Skin epidermis (tissue), 12 donors: ENCODE results near the gene POLR2H.
A peak's percentile ranks its signal among the peaks of the same experiment; 100 is the strongest.

Experiments used
- H3K27ac ChIP-seq, 21 experiments: fragments of 200-600 bp; sonication (generic) in 11 of 21; one replicate each; pipeline ENCODE4 v1.5.0; 2020; ENCODE audit warnings: mild to moderate bottlenecking in 3 of 21, inconsistent platforms in 2 of 21, moderate library complexity in 2 of 21
- H3K4me3 ChIP-seq, 7 experiments: fragments of 200-600 bp; sonication (generic) in 2 of 7; one replicate each; pipeline ENCODE4 v1.5.0; 2020; ENCODE audit warnings: inconsistent platforms in 2 of 7, mild to moderate bottlenecking in 2 of 7, moderate library complexity in 1 of 7

Gene POLR2H

DNA sequence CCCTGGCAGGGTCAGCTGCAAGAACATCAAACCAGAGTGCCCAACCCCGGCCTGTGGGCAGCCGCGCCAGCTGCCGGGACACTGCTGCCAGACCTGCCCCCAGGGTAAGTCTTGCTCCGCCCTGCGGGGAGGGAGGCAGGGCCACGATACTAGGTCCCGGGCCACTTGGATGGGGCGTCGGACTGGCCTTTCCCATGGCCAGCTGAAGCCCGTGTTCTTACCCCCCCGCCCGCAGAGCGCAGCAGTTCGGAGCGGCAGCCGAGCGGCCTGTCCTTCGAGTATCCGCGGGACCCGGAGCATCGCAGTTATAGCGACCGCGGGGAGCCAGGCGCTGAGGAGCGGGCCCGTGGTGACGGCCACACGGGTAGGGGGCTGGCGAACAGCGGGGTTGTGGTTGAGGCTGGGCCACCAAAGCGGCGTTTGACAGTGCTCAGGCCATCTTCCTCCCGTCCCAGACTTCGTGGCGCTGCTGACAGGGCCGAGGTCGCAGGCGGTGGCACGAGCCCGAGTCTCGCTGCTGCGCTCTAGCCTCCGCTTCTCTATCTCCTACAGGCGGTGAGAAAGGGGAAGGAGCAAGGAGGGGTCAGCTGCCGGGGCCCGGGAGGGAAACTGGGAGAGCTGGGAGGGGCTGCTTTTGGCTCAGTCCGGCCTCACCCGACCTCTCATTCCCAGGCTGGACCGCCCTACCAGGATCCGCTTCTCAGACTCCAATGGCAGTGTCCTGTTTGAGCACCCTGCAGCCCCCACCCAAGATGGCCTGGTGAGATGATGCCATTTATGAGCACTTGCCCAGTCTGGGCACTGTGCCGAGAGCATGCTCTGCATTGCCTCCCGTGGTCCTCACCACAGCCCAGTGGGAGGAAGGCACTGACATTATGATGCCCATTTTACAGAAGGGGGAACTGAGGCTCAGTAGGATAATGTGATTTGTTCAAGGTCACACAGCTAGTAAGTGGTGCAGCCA is 20.0 kb downstream of the POLR2H start:
- H3K27ac ChIP-seq, result peak overlapping the region in 5 of 21 experiments; percentile 10 to 45 (median 22)
- peak overlapping the region; percentile 25 to 49 (median 41) for H3K4me3 ChIP-seq

- no peak overlapping the region for H3K27ac ChIP-seq
- no peak overlapping the region for H3K4me3 ChIP-seq
These were observed 21.0 kb downstream of the POLR2H start for GRCh38 chr3:184382326-184383032.

DNA sequence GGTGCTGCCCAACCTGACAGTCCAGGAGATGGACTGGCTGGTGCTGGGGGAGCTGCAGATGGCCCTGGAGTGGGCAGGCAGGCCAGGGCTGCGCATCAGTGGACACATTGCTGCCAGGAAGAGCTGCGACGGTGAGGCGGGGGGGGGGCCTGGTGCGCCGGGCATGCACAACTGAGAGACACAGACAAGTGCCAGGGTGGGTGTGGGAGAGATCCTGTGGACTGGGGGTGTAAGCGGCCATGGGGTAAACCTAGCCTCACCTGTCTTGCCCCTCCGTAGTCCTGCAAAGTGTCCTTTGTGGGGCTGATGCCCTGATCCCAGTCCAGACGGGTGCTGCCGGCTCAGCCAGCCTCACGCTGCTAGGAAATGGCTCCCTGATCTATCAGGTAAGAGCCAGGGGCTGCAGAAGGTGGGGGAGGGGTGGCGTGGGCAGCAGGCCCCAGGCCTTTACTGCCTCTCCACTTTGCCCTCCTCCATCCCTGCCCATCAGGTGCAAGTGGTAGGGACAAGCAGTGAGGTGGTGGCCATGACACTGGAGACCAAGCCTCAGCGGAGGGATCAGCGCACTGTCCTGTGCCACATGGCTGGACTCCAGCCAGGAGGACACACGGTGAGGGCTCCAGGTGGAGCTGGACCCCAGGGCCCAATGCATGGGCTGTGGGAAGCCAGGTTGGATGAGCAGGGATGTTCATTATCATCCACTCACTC is 21.7 kb downstream of the POLR2H start:
- H3K27ac ChIP-seq, result no peak overlapping the region
- H3K4me3 ChIP-seq, result no peak overlapping the region

DNA sequence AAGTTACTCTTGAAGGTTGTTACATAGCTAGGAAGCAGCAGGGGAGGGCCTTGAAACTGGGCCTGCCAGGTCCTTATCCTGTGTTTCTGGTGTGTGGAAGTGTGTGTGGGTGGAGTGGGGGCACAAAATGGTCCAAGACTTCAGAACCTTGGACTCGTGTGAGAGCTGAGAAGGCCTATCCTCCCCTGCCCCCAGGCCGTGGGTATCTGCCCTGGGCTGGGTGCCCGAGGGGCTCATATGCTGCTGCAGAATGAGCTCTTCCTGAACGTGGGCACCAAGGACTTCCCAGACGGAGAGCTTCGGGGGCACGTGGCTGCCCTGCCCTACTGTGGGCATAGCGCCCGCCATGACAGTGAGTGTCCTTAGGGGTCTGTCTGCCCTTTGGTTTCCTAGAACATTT is 22.8 kb downstream of the POLR2H start:
- Histone ChIP-seq H3K27ac (no peak overlapping the region), H3K4me3 (no peak overlapping the region)

DNA sequence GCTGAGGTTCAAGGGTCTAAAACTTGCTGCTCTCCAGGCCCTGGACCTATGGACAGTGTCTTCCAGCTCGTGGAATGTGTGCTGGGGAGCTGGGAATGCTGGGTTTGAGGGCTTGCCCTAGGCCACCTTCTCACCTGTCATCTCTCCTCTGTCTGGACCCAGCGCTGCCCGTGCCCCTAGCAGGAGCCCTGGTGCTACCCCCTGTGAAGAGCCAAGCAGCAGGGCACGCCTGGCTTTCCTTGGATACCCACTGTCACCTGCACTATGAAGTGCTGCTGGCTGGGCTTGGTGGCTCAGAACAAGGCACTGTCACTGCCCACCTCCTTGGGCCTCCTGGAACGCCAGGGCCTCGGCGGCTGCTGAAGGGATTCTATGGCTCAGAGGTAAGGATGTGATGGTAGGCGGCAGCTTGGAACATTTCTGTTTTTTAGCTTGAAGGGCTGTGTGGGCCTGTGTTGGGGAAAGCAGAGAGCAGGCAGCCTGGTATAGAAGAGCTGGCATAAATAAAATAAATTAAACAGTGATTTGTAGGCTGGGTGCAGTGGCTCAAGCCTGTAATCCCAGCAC is 23.4 kb downstream of the POLR2H start:
- Histone ChIP-seq H3K27ac (no peak overlapping the region), H3K4me3 (no peak overlapping the region)

- H3K4me3 ChIP-seq, result no peak overlapping the region
- H3K27ac ChIP-seq, result no peak overlapping the region
These were observed 24.7 kb downstream of the POLR2H start for GRCh38 chr3:184386047-184386806.

- no peak overlapping the region for H3K4me3 ChIP-seq
- no peak overlapping the region for H3K27ac ChIP-seq
These were observed 25.7 kb downstream of the POLR2H start for GRCh38 chr3:184387174-184387714.

GRCh38 chr3:184388164-184388935 is 26.8 kb downstream of the POLR2H start:
- Histone ChIP-seq H3K4me3 (no peak overlapping the region), H3K27ac (no peak overlapping the region)

GRCh38 chr3:184388936-184389230 is 27.4 kb downstream of the POLR2H start:
- Histone ChIP-seq H3K27ac (no peak overlapping the region), H3K4me3 (no peak overlapping the region)

- Histone ChIP-seq H3K27ac (no peak overlapping the region), H3K4me3 (no peak overlapping the region)
These were observed 27.9 kb downstream of the POLR2H start for GRCh38 chr3:184389384-184389783.

- no peak overlapping the region for H3K27ac ChIP-seq
- H3K4me3 ChIP-seq, result no peak overlapping the region
These were observed 28.5 kb downstream of the POLR2H start for GRCh38 chr3:184389935-184390528.

DNA sequence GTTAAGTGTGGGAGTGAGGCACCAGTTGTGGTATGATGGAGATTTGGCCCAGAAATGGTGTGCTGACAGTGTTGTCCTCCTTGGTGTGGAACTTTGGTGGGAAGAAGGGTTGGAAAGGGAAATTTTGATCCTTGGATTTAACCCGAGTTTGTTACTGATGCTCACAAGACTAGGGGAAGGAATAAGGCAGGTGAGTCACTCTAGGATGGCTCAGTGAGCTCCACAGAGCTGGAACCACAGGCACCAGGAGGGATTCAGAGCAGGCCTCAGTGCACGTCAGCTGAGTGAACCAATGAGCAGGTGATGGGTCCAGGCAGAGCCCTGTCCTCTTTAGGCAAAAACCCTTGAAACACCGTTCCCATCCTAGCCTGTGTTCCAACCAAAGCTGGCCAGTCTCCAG is 29.8 kb downstream of the POLR2H start:
- H3K27ac ChIP-seq, result no peak overlapping the region
- H3K4me3 ChIP-seq, result no peak overlapping the region

GRCh38 chr3:184395320-184395660 is 33.8 kb downstream of the POLR2H start:
- Histone ChIP-seq H3K27ac (no peak overlapping the region), H3K4me3 (no peak overlapping the region)

DNA sequence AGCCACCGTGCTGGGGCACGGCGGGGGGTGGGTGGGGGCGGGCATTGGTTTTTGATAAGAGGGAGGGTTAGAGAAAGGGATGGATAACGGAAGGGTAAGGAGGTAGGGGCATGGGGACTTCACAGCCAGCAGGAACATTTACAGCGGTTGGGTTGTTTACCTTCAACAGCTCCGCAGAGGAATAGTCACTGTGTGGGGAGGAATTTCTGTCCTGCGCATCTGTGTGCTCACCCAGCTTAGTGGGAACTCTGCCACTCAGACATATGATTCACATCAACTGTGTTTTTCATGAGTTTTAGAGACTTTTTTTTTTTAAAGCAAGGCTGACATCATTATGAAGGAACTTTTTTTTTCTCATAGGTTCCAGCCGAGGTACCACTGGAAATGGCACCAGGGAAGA is 37.9 kb downstream of the POLR2H start:
- no peak overlapping the region for H3K4me3 ChIP-seq
- H3K27ac ChIP-seq, result peak overlapping the region in 3 of 21 experiments; percentile 16 to 52 (median 35)

GRCh38 chr3:184405075-184406030 is 43.8 kb downstream of the POLR2H start:
- Histone ChIP-seq H3K4me3 (no peak overlapping the region), H3K27ac (no peak overlapping the region)

DNA sequence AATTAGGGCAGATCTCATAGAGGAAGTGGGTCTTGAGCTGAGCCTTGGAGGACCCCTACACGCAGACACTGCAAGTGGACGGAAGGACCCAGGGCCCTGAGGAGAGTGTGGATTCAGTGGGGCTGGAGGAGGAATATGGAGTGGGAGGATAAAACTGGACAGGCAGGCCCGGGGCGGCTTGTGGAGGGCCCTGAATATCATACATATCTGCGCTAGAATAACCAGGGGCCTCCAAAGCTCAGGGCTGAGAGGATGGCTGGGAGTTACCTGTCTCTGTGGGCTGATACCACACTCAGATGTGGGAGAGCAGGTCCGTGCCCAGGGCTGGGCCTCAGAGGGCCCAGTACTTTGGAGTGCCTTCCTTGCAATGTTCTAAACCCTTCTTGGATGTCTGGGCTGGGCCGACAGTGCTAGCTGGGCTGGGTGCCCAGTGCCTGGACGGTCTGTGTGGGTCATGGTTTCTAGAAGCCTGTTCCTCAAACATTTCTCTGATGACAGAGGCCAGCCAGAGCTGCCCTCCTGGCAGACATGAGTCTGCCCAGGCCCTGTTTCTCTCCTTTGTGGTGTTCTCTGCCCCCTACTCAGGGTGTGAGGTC is 47.9 kb downstream of the POLR2H start:
- Histone ChIP-seq H3K4me3 (no peak overlapping the region), H3K27ac (no peak overlapping the region)
